T-cell (primary cell): ENCODE measurements around the gene PLEKHA8. TPM values are rescaled to one million over a fixed set of nuclear protein-coding genes. Genes with fewer than 3 reads are reported as not detected.

Source experiments
- ATAC-seq, 4 experiments: fragments of 200-7000 bp in 3 of 4; fragments of 150-1000 bp in 1 of 4; cut with Tn5 transposase; replicated peaks in 1 of 4; 1 replicate in 3 of 4; 2 replicates in 1 of 4; pipeline ENCODE4 v1.10.0; 2021; ENCODE audit warnings: moderate library complexity in 3 of 4, mild to moderate bottlenecking in 2 of 4, moderate number of reproducible peaks in 1 of 4
- CTCF ChIA-PET, 2 donors: fragments of 300-600 bp; sonication (Branson Sonifier 250); formaldehyde crosslinking; loops; one replicate each; lab custom pipeline; 2022; ENCODE audit warnings: antibody characterized with exemption in 2 of 2; lab: Charles Lee
- POLR2A ChIA-PET, 2 donors: fragments of 300-600 bp; sonication (Branson Sonifier 250); formaldehyde crosslinking; loops; one replicate each; lab custom pipeline; 2022; ENCODE audit warnings: antibody characterized with exemption in 2 of 2; lab: Charles Lee
- DNase-seq, 35 experiments: peaks; one replicate each; pipeline versions ENCODE4 v3.0.0 to v3.0.0-alpha.2; 2013 to 2023
- H3K27ac ChIP-seq: one replicate; pipeline ENCODE4 v1.5.1; 2013; ENCODE audit warnings: low read length
- H3K27me3 ChIP-seq, 2 experiments: replicated peaks in 1 of 2; 1 replicate in 1 of 2; 2 replicates in 1 of 2; pipeline versions ENCODE4 v1.6.1 to v1.7.0; 2013; ENCODE audit warnings: low read length in 1 of 2, mixed read lengths in 1 of 2; ENCODE audit not compliant: control insufficient read depth in 2 of 2, insufficient read depth in 2 of 2; ENCODE audit errors: extremely low read depth in 1 of 2
- H3K36me3 ChIP-seq, 2 donors: 1 replicate in 1 of 2; 2 replicates in 1 of 2; pipeline versions ENCODE4 v1.6.1 to v1.7.0; 2013; ENCODE audit warnings: low read length in 1 of 2; ENCODE audit not compliant: control insufficient read depth in 2 of 2, insufficient read depth in 1 of 2; ENCODE audit errors: extremely low read depth in 1 of 2
- H3K4me1 ChIP-seq, 2 experiments: 1 replicate in 1 of 2; 2 replicates in 1 of 2; pipeline versions ENCODE4 v1.6.1 to v1.7.0; 2013; ENCODE audit warnings: low read length in 2 of 2, mixed read lengths in 1 of 2; ENCODE audit not compliant: insufficient read depth in 2 of 2, control insufficient read depth in 1 of 2; ENCODE audit errors: extremely low read depth in 1 of 2
- H3K4me3 ChIP-seq, 2 donors: 1 replicate in 1 of 2; 2 replicates in 1 of 2; pipeline versions ENCODE4 v1.5.1 to v1.7.0; 2013; ENCODE audit warnings: mild to moderate bottlenecking in 2 of 2, low read length in 1 of 2, moderate library complexity in 1 of 2; ENCODE audit not compliant: control insufficient read depth in 1 of 2; ENCODE audit errors: extremely low read depth in 1 of 2
- H3K9me3 ChIP-seq: 2 replicates; pipeline ENCODE4 v1.7.0; 2013
- H3K27ac Mint-ChIP-seq, 2 donors: one replicate each; pipeline ENCODE4 v1.8.0; 2020 to 2021; ENCODE audit warnings: mild to moderate bottlenecking in 2 of 2, mixed read lengths in 2 of 2
- H3K27me3 Mint-ChIP-seq, 2 donors: one replicate each; pipeline ENCODE4 v1.8.0; 2021 to 2022; ENCODE audit warnings: mixed read lengths in 2 of 2
- H3K36me3 Mint-ChIP-seq: one replicate; pipeline ENCODE4 v1.8.0; 2021; ENCODE audit warnings: mixed read lengths
- H3K4me1 Mint-ChIP-seq, 3 donors: one replicate each; pipeline ENCODE4 v1.8.0; 2020 to 2022; ENCODE audit warnings: mixed read lengths in 3 of 3, mild to moderate bottlenecking in 1 of 3
- H3K4me3 Mint-ChIP-seq, 3 donors: one replicate each; pipeline ENCODE4 v1.8.0; 2020 to 2022; ENCODE audit warnings: mild to moderate bottlenecking in 3 of 3, mixed read lengths in 3 of 3, moderate library complexity in 3 of 3
- H3K9me3 Mint-ChIP-seq, 3 donors: one replicate each; pipeline ENCODE4 v1.8.0; 2020 to 2022; ENCODE audit warnings: mixed read lengths in 3 of 3
- WGBS: methylation state at CpG from one replicate; pipeline ENCODE4 v1.1.5; 2013; ENCODE audit warnings: missing lambda C conversion rate; ENCODE audit not compliant: insufficient coverage; 5-methylcytosine and 5-hydroxymethylcytosine counted together
- total RNA-seq, 35 experiments: library from RNA in 6 of 35; stranded (reverse) in 6 of 35; fragments of 120-200 nt in 1 of 35; gene quantifications; one replicate each; pipeline versions ENCODE4 v1.2.1 to v1.2.4 and lab custom pipeline; 2013 to 2026

PLEKHA8 gene
- total RNA-seq, 5 donors from 2014 or later (not counting 1 experiment from before 2014, with no cell fraction given), result 8.6 to 11.2 (median 9.9) TPM

- Mint-ChIP-seq H3K9me3 (no peaks in the 10 kb centered on the region), H3K27me3 (no peaks in the 10 kb centered on the region), H3K27ac (no peak overlapping the region), H3K36me3 (peaks cover 15% of the 10 kb centered on the region), H3K4me1 (no peaks in the 10 kb centered on the region), H3K4me3 (no peak overlapping the region)
- POLR2A ChIA-PET, result no interaction called here
- CTCF ChIA-PET, result no interaction called here
- no peaks in the 10 kb centered on the region for H3K9me3 ChIP-seq
- no peaks in the 10 kb centered on the region for H3K36me3 ChIP-seq
- H3K27ac ChIP-seq, result no peak overlapping the region
- no peaks in the 10 kb centered on the region for H3K4me1 ChIP-seq
- DNase-seq (no peak), ATAC-seq (no peak)
- H3K4me3 ChIP-seq, result no peak overlapping the region
- WGBS, result 100% methylated on average over 1 of the region's 3 CpGs
- H3K27me3 ChIP-seq, result no peaks in the 10 kb centered on the region
Observed at GRCh38 chr7:30102281-30102680, 74.1 kb downstream of the PLEKHA8 start.

DNA sequence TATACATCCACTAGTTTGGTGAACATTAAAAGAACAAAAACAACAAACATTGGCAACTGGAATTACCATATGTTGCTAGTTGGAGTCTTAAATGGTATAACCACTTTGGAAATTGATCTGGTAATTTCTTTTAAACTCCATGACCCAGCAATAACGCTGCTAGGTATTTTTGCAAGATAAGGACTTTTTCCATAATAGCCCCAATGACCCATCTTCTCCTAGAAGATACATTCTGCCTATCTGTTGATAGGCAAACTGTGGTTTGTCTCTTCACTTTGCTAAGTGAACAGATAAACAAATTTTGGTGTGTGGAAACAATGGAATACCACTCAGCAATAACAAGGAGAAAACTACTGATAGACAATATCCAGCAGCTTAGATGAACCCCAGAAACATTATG is 75.9 kb downstream of the PLEKHA8 start:
- H3K9me3 Mint-ChIP-seq, result peaks cover 0 to 3% (median 0%) of the 10 kb centered on the region in 3 donors
- no peak for ATAC-seq
- no peak for DNase-seq
- Histone ChIP-seq H3K4me3 (no peak overlapping the region), H3K27me3 (no peaks in the 10 kb centered on the region), H3K4me1 (no peaks in the 10 kb centered on the region), H3K9me3 (peaks cover 3% of the 10 kb centered on the region), H3K36me3 (no peaks in the 10 kb centered on the region), H3K27ac (no peak overlapping the region)
- no peaks in the 10 kb centered on the region for H3K27me3 Mint-ChIP-seq
- H3K36me3 Mint-ChIP-seq, result peaks cover 12% of the 10 kb centered on the region
- no CpG with 5 or more reads among the region's 1 CpG for WGBS
- no peaks in the 10 kb centered on the region for H3K4me1 Mint-ChIP-seq
- H3K4me3 Mint-ChIP-seq, result no peak overlapping the region
- H3K27ac Mint-ChIP-seq, result no peak overlapping the region
- POLR2A ChIA-PET, result no interaction called here
- CTCF ChIA-PET, result no interaction called here

GRCh38 chr7:30112103-30112713 is 84.0 kb downstream of the PLEKHA8 start:
- Mint-ChIP-seq H3K36me3 (peaks cover 19% of the 10 kb centered on the region), H3K27me3 (no peaks in the 10 kb centered on the region), H3K9me3 (peaks cover 9 to 16% (median 12%) of the 10 kb centered on the region in 3 donors), H3K27ac (no peak overlapping the region), H3K4me3 (no peak overlapping the region), H3K4me1 (peaks cover 7 to 10% (median 7%) of the 10 kb centered on the region in 3 donors)
- WGBS, result no CpG with 5 or more reads among the region's 5 CpGs
- peaks cover 3% of the 10 kb centered on the region for H3K9me3 ChIP-seq
- no peaks in the 10 kb centered on the region for H3K27me3 ChIP-seq
- no peak overlapping the region for H3K4me3 ChIP-seq
- ATAC-seq, result no peak
- DNase-seq, result no peak
- no peak overlapping the region for H3K27ac ChIP-seq
- ChIA-PET POLR2A (interaction anchor here in 1 of 2 donors (0.7 kb wide), 1 partner anchor 266 kb away, joined by 7 read pairs; no protein-coding TSS in a partner anchor), CTCF (no interaction called here)
- H3K36me3 ChIP-seq, result no peaks in the 10 kb centered on the region
- no peaks in the 10 kb centered on the region for H3K4me1 ChIP-seq

- DNase-seq (no peak), ATAC-seq (no peak)
- Histone ChIP-seq H3K4me1 (no peaks in the 10 kb centered on the region), H3K27me3 (no peaks in the 10 kb centered on the region), H3K36me3 (no peaks in the 10 kb centered on the region), H3K27ac (no peak overlapping the region), H3K9me3 (peaks cover under 1% of the 10 kb centered on the region), H3K4me3 (no peak overlapping the region)
- no peak overlapping the region for H3K27ac Mint-ChIP-seq
- peaks cover 7 to 10% (median 7%) of the 10 kb centered on the region in 3 donors for H3K4me1 Mint-ChIP-seq
- H3K27me3 Mint-ChIP-seq, result no peaks in the 10 kb centered on the region
- peaks cover 9 to 16% (median 12%) of the 10 kb centered on the region in 3 donors for H3K9me3 Mint-ChIP-seq
- H3K4me3 Mint-ChIP-seq, result no peak overlapping the region
- CTCF ChIA-PET, result no interaction called here
- POLR2A ChIA-PET, result interaction anchor here in 1 of 2 donors (0.7 kb wide), 1 partner anchor 267 kb away, joined by 7 read pairs; no protein-coding TSS in a partner anchor
- peaks cover 19% of the 10 kb centered on the region for H3K36me3 Mint-ChIP-seq
Observed at GRCh38 chr7:30113144-30113543, 84.9 kb downstream of the PLEKHA8 start.

DNA sequence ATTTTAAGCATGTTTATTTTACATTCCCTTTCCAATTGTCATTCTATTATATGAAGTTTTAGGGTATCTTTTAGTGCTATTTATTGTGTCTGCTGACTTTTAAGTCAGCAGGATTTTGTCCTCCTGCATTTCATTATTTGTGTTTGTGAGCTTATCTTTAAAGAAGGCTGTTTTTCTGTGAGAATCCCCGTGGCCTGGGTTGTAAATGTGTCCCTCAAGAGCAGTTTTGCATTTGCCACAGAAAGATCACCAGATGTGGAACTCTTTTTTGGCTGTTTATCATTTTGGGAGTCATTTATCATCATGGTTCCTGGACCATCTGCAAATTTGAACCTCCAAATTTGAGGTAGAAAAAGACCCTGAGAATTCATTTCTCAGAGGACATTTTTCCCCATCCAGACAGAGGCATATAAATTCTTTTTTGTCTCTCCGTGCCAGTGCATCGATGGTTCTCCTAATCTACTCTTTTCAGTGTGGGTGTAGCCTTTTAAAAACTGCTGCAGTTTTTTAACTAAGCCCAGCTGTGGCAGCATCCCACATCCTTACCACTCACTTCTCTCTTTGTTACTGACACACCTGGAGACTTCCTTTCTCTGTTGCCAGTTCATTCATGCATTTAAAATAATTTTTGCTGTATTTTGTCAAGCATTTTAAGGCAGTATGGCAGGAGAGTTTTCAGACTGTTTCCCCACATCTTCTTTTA is 86.5 kb downstream of the PLEKHA8 start:
- peak overlapping the region in 1 of 2 donors; percentile 68 for H3K27ac Mint-ChIP-seq
- CTCF ChIA-PET, result no interaction called here
- POLR2A ChIA-PET, result interaction anchor here in 1 of 2 donors (0.7 kb wide), 1 partner anchor 308 kb away, joined by 3 read pairs; no protein-coding TSS in a partner anchor

GRCh38 chr7:30115709-30116297 is 87.6 kb downstream of the PLEKHA8 start:
- H3K27ac ChIP-seq, result no peak overlapping the region
- WGBS, result 94% methylated on average over 24 of the region's 34 CpGs
- no peaks in the 10 kb centered on the region for H3K9me3 ChIP-seq
- H3K9me3 Mint-ChIP-seq, result peaks cover 8 to 16% (median 9%) of the 10 kb centered on the region in 3 donors
- no peaks in the 10 kb centered on the region for H3K36me3 ChIP-seq
- no peaks in the 10 kb centered on the region for H3K27me3 ChIP-seq
- DNase-seq (no peak), ATAC-seq (no peak)
- ChIA-PET CTCF (interaction anchor here in 1 of 2 donors (1.1 kb wide), 1 partner anchor 41 kb away, joined by 3 read pairs; no protein-coding TSS in a partner anchor), POLR2A (no interaction called here)
- H3K4me3 ChIP-seq, result no peak overlapping the region
- H3K4me1 ChIP-seq, result no peaks in the 10 kb centered on the region
- H3K27me3 Mint-ChIP-seq, result no peaks in the 10 kb centered on the region
- H3K36me3 Mint-ChIP-seq, result peaks cover 14% of the 10 kb centered on the region
- H3K4me3 Mint-ChIP-seq, result no peak overlapping the region
- H3K4me1 Mint-ChIP-seq, result peaks cover 7 to 10% (median 7%) of the 10 kb centered on the region in 3 donors
- H3K27ac Mint-ChIP-seq, result no peak overlapping the region

More for the DNA sequence above, 86.5 kb downstream of the PLEKHA8 start:
- ATAC-seq (no peak), DNase-seq (no peak)
- Mint-ChIP-seq H3K4me1 (peaks cover 7 to 10% (median 7%) of the 10 kb centered on the region in 3 donors), H3K27me3 (no peaks in the 10 kb centered on the region), H3K36me3 (peaks cover 18% of the 10 kb centered on the region), H3K4me3 (no peak overlapping the region), H3K9me3 (peaks cover 8 to 16% (median 9%) of the 10 kb centered on the region in 3 donors)
- H3K27me3 ChIP-seq, result no peaks in the 10 kb centered on the region
- no peak overlapping the region for H3K4me3 ChIP-seq
- H3K36me3 ChIP-seq, result no peaks in the 10 kb centered on the region
- H3K4me1 ChIP-seq, result no peaks in the 10 kb centered on the region
- H3K27ac ChIP-seq, result no peak overlapping the region
- no CpG with 5 or more reads among the region's 3 CpGs for WGBS
- H3K9me3 ChIP-seq, result no peaks in the 10 kb centered on the region
